ENCODE data around the gene CD63. TPM values are rescaled to one million over a fixed set of nuclear protein-coding genes. Genes with fewer than 3 reads are reported as not detected.

The CD63 gene
- total and polyA plus RNA-seq, 9 of the 15 experiments (the other 6 are each of a cell fraction or from before 2014, with no cell fraction given) = 313 to 735 (median 433) TPM

DNA sequence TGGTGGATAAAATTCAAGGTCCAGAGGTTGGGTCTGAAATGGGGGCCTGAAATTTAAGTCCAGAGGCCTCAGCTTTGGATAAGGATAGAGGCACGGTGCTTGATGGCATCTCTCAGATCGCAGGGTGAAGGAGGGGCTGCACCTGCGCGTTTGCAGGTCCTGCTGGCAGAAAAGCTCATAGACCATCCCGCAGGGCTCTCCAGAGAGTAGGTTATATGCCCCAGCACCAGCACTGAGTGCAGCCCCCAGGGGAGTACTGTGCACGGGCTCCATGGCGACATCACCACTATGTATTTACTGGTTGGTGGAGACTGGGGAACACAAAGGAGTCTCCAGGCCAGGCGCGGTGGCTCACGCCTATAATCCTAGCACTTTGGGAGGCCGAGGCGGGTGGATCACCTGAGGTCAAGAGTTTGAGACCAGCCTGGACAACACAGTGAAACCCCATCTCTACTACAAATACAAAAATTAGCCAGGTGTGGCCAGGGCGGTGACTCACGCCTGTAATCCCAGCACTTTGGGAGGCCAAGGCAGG lies 4.3 kb upstream of the CD63 start (continued):
- TF ChIP-seq FOSL1 (tag; conservative IDR thresholded peaks at IDR 0.05) (no peak), SAFB2 (IDR thresholded peaks at IDR 0.05; ENCODE audit: borderline replicate concordance, low read depth, low read length, severe bottlenecking) (no peak)
- TF ChIP-seq, protein P1, sequence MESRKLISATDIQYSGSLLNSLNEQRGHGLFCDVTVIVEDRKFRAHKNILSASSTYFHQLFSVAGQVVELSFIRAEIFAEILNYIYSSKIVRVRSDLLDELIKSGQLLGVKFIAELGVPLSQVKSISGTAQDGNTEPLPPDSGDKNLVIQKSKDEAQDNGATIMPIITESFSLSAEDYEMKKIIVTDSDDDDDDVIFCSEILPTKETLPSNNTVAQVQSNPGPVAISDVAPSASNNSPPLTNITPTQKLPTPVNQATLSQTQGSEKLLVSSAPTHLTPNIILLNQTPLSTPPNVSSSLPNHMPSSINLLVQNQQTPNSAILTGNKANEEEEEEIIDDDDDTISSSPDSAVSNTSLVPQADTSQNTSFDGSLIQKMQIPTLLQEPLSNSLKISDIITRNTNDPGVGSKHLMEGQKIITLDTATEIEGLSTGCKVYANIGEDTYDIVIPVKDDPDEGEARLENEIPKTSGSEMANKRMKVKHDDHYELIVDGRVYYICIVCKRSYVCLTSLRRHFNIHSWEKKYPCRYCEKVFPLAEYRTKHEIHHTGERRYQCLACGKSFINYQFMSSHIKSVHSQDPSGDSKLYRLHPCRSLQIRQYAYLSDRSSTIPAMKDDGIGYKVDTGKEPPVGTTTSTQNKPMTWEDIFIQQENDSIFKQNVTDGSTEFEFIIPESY (CRISPR knock-in tag; IDR thresholded peaks at IDR 0.05) = peak; percentile 32; the same call in 1 of the 2 replicates

DNA sequence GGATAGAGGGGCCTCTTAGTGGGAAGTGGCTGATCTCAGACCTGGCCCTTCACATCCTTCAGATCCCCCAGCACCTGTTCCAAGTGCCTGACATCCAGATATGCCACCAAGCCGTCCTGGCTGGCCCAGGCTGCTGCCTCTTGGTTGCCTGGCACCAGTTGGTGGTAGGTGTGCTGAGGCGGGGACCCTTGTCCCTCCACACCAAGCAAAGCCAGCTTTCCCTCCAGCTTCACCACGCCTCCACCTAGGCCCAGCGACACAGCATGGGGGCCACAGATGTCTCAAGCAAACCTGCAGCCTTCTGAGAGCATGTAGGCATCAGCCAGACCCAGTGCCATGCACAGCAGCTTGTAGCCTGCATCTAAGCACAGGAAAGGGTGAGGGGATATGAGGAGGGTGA lies 3.5 kb upstream of the CD63 start:
- in situ Hi-C loops (cut with MboI) (no loop called here), intact Hi-C loops (cut with micrococcal nuclease) (no loop called here)
- no peak for TF ChIP-seq NR4A1 (CRISPR knock-in tag; IDR thresholded peaks at IDR 0.05)
- TF ChIP-seq NR4A1 (tag; IDR thresholded peaks at IDR 0.05) = no peak
- TF ChIP-seq, protein P2, sequence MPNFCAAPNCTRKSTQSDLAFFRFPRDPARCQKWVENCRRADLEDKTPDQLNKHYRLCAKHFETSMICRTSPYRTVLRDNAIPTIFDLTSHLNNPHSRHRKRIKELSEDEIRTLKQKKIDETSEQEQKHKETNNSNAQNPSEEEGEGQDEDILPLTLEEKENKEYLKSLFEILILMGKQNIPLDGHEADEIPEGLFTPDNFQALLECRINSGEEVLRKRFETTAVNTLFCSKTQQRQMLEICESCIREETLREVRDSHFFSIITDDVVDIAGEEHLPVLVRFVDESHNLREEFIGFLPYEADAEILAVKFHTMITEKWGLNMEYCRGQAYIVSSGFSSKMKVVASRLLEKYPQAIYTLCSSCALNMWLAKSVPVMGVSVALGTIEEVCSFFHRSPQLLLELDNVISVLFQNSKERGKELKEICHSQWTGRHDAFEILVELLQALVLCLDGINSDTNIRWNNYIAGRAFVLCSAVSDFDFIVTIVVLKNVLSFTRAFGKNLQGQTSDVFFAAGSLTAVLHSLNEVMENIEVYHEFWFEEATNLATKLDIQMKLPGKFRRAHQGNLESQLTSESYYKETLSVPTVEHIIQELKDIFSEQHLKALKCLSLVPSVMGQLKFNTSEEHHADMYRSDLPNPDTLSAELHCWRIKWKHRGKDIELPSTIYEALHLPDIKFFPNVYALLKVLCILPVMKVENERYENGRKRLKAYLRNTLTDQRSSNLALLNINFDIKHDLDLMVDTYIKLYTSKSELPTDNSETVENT (CRISPR knock-in tag; IDR thresholded peaks at IDR 0.05) = no peak
- no peak for TF ChIP-seq DMBX1 (CRISPR knock-in tag; IDR thresholded peaks at IDR 0.05; ENCODE audit: borderline replicate concordance)
- no peak for TF ChIP-seq ZFP30 (CRISPR knock-in tag; IDR thresholded peaks at IDR 0.05; ENCODE audit: borderline replicate concordance)
- TF ChIP-seq, protein P3, sequence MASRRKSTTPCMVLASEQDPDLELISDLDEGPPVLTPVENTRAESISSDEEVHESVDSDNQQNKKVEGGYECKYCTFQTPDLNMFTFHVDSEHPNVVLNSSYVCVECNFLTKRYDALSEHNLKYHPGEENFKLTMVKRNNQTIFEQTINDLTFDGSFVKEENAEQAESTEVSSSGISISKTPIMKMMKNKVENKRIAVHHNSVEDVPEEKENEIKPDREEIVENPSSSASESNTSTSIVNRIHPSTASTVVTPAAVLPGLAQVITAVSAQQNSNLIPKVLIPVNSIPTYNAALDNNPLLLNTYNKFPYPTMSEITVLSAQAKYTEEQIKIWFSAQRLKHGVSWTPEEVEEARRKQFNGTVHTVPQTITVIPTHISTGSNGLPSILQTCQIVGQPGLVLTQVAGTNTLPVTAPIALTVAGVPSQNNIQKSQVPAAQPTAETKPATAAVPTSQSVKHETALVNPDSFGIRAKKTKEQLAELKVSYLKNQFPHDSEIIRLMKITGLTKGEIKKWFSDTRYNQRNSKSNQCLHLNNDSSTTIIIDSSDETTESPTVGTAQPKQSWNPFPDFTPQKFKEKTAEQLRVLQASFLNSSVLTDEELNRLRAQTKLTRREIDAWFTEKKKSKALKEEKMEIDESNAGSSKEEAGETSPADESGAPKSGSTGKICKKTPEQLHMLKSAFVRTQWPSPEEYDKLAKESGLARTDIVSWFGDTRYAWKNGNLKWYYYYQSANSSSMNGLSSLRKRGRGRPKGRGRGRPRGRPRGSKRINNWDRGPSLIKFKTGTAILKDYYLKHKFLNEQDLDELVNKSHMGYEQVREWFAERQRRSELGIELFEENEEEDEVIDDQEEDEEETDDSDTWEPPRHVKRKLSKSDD (conservative IDR thresholded peaks at IDR 0.05; ENCODE audit: low read length) = no peak
- no peak for TF ChIP-seq FOXA3 (CRISPR knock-in tag; conservative IDR thresholded peaks at IDR 0.05 in 1 of 2, IDR thresholded peaks at IDR 0.05 in 1 of 2)

More for the DNA sequence above, 3.5 kb upstream of the CD63 start:
- WGBS (ENCODE audit: insufficient coverage, low coverage, missing lambda C conversion rate) = 47% methylated on average over 4 of the region's 4 CpGs
- Histone ChIP-seq H3K36me3 (ENCODE audit: control insufficient read depth, insufficient read depth, low read length) (peaks cover 1% of the 10 kb centered on the region; the same call in 1 of the 3 replicates), H3K9ac (ENCODE audit: insufficient read depth in 1 of 2, low read depth in 2 of 2, low read length in 2 of 2) (peak overlapping the region in 1 of 2 experiments; percentile 73; a peak in 1 of 4 replicates), H3K4me3 (no peak overlapping the region), H3K27me3 (ENCODE audit: control insufficient read depth in 2 of 2, insufficient read depth in 2 of 2, low read length in 2 of 2) (no peaks in the 10 kb centered on the region), H3K9me3 (replicated peaks; ENCODE audit: control insufficient read depth, insufficient read depth, low read depth, low read length) (no peaks in the 10 kb centered on the region), H3K9me1 (ENCODE audit: control insufficient read depth, insufficient read depth, low read length) (no peaks in the 10 kb centered on the region), H3K4me1 (replicated peaks in 1 of 2; ENCODE audit: control insufficient read depth in 2 of 2, insufficient read depth in 2 of 2, low read length in 2 of 2) (peaks cover 20 to 36% of the 10 kb centered on the region in 2 experiments; a peak in 4 of 5 replicates), H2AFZ (ENCODE audit: low read depth, low read length) (no peak overlapping the region), H4K20me1 (replicated peaks; ENCODE audit: control insufficient read depth, insufficient read depth, low read length) (0 out of 2 replicates have a peak, but pooled peaks cover 5% of the 10 kb centered on the region), H3K4me2 (ENCODE audit: insufficient read depth, low read length) (no peak overlapping the region), H3K27ac (ENCODE audit: extremely low read depth, low read depth, low read length) (no peak overlapping the region), H3K79me2 (ENCODE audit: control insufficient read depth, insufficient read depth, low read length) (peaks cover 20% of the 10 kb centered on the region)
- no peak for FAIRE-seq
- ChIA-PET CTCF (ENCODE audit: low intra/inter-chr PET ratio) (no interaction called here), POLR2A (no interaction called here)
- no peak for ATAC-seq
- no peak for DNase-seq (ENCODE audit: extremely low read depth in 1 of 4, low spot score in 3 of 4)
- no TSS peak for BruUV-seq (replicated peaks)

All from K562 (cell line).